ENCODE data around the gene COMT. TPM values are rescaled to one million over a fixed set of nuclear protein-coding genes. Genes with fewer than 3 reads are reported as not detected.

Gene COMT
- total RNA-seq, 1 donor from 2014 or later = 150 TPM

- Histone ChIP-seq H3K9me3 (no peaks in the 10 kb centered on the region), H3K27me3 (no peaks in the 10 kb centered on the region), H3K36me3 (no peaks in the 10 kb centered on the region), H3K27ac (peak overlapping the region; percentile 87 to 97), H3K4me1 (peaks cover 33 to 60% of the 10 kb centered on the region in 2 donors), H3K4me3 (no peak overlapping the region)
- intact Hi-C loops (cut with DNase I) = no loop called here
- DNase-seq (ENCODE audit: low spot score in 2 of 2) = no peak
- no peak for TF ChIP-seq CTCF (IDR thresholded peaks at IDR 0.05)
Observed at GRCh38 chr22:19992921-19993355, 51.4 kb downstream of the COMT start.

GRCh38 chr22:19993926-19994325 lies 52.4 kb downstream of the COMT start:
- Histone ChIP-seq H3K4me1 (peaks cover 37 to 69% of the 10 kb centered on the region in 2 donors), H3K27ac (peak overlapping the region; percentile 87 to 97)

GRCh38 chr22:19994851-19995610 lies 53.5 kb downstream of the COMT start:
- Histone ChIP-seq H3K36me3 (no peaks in the 10 kb centered on the region), H3K27ac (peak overlapping the region; percentile 88 to 95), H3K4me1 (peaks cover 41 to 75% of the 10 kb centered on the region in 2 donors), H3K27me3 (no peaks in the 10 kb centered on the region), H3K4me3 (peak overlapping the region in 1 of 2 donors; percentile 12), H3K9me3 (no peaks in the 10 kb centered on the region)
- intact Hi-C loops (cut with DNase I) = no loop called here
- no peak for DNase-seq (ENCODE audit: low spot score in 2 of 2)
- TF ChIP-seq CTCF (IDR thresholded peaks at IDR 0.05) = no peak

More at GRCh38 chr22:19993926-19994325, 52.4 kb downstream of the COMT start:
- no peak for TF ChIP-seq CTCF (IDR thresholded peaks at IDR 0.05)
- intact Hi-C loops (cut with DNase I) = no loop called here
- H3K27me3 ChIP-seq = no peaks in the 10 kb centered on the region
- H3K36me3 ChIP-seq = no peaks in the 10 kb centered on the region
- H3K9me3 ChIP-seq = no peaks in the 10 kb centered on the region
- H3K4me3 ChIP-seq = no peak overlapping the region
- no peak for DNase-seq (ENCODE audit: low spot score in 2 of 2)

GRCh38 chr22:19995611-19996339 lies 54.2 kb downstream of the COMT start:
- no peaks in the 10 kb centered on the region for H3K27me3 ChIP-seq
- peak in 1 of 2 donors; percentile 94 for DNase-seq (ENCODE audit: low spot score in 2 of 2)
- H3K36me3 ChIP-seq = no peaks in the 10 kb centered on the region
- H3K4me1 ChIP-seq = peaks cover 36 to 75% of the 10 kb centered on the region in 2 donors
- no peak for TF ChIP-seq CTCF (IDR thresholded peaks at IDR 0.05)
- H3K9me3 ChIP-seq = no peaks in the 10 kb centered on the region
- intact Hi-C loops (cut with DNase I) = loop anchor here (2.0 kb wide), 1 partner anchor 21 kb away; the partner anchor contains the start of gene ARVCF
- peak overlapping the region; percentile 88 to 95 for H3K27ac ChIP-seq
- H3K4me3 ChIP-seq = peak overlapping the region in 1 of 2 donors; percentile 12

GRCh38 chr22:19996694-19997384 lies 55.3 kb downstream of the COMT start:
- TF ChIP-seq CTCF (IDR thresholded peaks at IDR 0.05) = no peak
- no peak for DNase-seq (ENCODE audit: low spot score in 2 of 2)
- Histone ChIP-seq H3K4me3 (no peak overlapping the region), H3K4me1 (peaks cover 28 to 64% of the 10 kb centered on the region in 2 donors), H3K27ac (peak overlapping the region; percentile 88 to 95), H3K27me3 (no peaks in the 10 kb centered on the region), H3K9me3 (no peaks in the 10 kb centered on the region), H3K36me3 (no peaks in the 10 kb centered on the region)
- intact Hi-C loops (cut with DNase I) = loop anchor here (2.0 kb wide), 1 partner anchor 20 kb away; the partner anchor contains the start of gene ARVCF
